ENCODE measurements around the gene FUBP3.

FUBP3 gene

GRCh38 chr9:130662099-130662969, 83.0 kb downstream of the FUBP3 start:
- peak; percentile 16 for DNase-seq
- no peak for ATAC-seq

GRCh38 chr9:130662970-130663257, 83.5 kb downstream of the FUBP3 start:
- DNase-seq (peak; percentile 18), ATAC-seq (no peak)

- ATAC-seq (peak; percentile 54), DNase-seq (peak; percentile 29)
Observed at GRCh38 chr9:130663258-130663976, 84.0 kb downstream of the FUBP3 start.

GRCh38 chr9:130663977-130664250, 84.5 kb downstream of the FUBP3 start:
- no peak for ATAC-seq
- DNase-seq, result no peak

- ATAC-seq, result no peak
- no peak for DNase-seq
Observed at GRCh38 chr9:130664251-130665028, 85.1 kb downstream of the FUBP3 start, which contains the start of gene PRDM12. PRDM12 (plus strand) TSS chr9:130664594; CDS start chr9:130664654, 60 bp downstream.

- DNase-seq (no peak), ATAC-seq (no peak)
Observed at GRCh38 chr9:130665029-130665430, 85.7 kb downstream of the FUBP3 start.

- no peak for ATAC-seq
- peak; percentile 15 for DNase-seq
Observed at GRCh38 chr9:130665431-130666392, 86.3 kb downstream of the FUBP3 start.

- DNase-seq (no peak), ATAC-seq (no peak)
Observed at GRCh38 chr9:130666393-130667119, 87.2 kb downstream of the FUBP3 start.

- ATAC-seq (no peak), DNase-seq (no peak)
Observed at GRCh38 chr9:130667120-130667435, 87.7 kb downstream of the FUBP3 start.

- ATAC-seq, result no peak
- DNase-seq, result no peak
Observed at GRCh38 chr9:130668196-130668595, 88.8 kb downstream of the FUBP3 start.

- DNase-seq (no peak), ATAC-seq (no peak)
Observed at GRCh38 chr9:130668659-130669058, 89.3 kb downstream of the FUBP3 start.

GRCh38 chr9:130669965-130670364, 90.6 kb downstream of the FUBP3 start:
- DNase-seq, result no peak
- ATAC-seq, result no peak

GRCh38 chr9:130670644-130671043, 91.3 kb downstream of the FUBP3 start:
- ATAC-seq, result no peak
- DNase-seq, result no peak

GRCh38 chr9:130672466-130672865, 93.1 kb downstream of the FUBP3 start:
- ATAC-seq (no peak), DNase-seq (no peak)

- DNase-seq, result no peak
- ATAC-seq, result no peak
Observed at GRCh38 chr9:130672933-130673615, 93.7 kb downstream of the FUBP3 start.

GRCh38 chr9:130675396-130675795, 96.0 kb downstream of the FUBP3 start:
- DNase-seq (no peak), ATAC-seq (no peak)

- no peak for DNase-seq
Observed at GRCh38 chr9:130677252-130677651, 97.9 kb downstream of the FUBP3 start.

GRCh38 chr9:130680836-130681768, 101.7 kb downstream of the FUBP3 start:
- ATAC-seq (peak; percentile 64), DNase-seq (peak; percentile 72)

More at GRCh38 chr9:130677252-130677651, 97.9 kb downstream of the FUBP3 start:
- ATAC-seq, result no peak

GRCh38 chr9:130681769-130682420, 102.5 kb downstream of the FUBP3 start:
- ATAC-seq (peak; percentile 29), DNase-seq (peak; percentile 41)
